ENCODE measurements around the gene SALL1. TPM values are rescaled to one million over a fixed set of nuclear protein-coding genes. Genes with fewer than 3 reads are reported as not detected.

SALL1 gene
- total RNA-seq, 1 donor from 2014 or later: 0.22 TPM

DNA sequence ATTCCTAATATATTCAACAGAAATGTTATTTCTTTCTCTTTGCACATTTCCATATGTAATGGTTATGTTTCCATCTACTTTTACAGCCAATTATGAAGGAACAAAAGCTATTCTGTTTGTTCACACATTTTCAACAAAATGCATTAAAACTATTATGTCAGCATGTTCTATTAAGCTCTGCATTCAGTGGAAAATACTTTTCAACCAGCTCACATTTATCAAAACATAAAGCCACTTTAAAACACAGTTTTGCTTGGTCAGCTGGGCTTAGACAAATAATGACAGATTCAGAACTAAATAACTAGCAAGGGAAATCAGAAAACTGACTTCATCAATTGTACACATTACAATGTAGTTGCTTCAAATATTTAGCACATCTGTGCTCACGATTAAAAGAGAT, 6.9 kb downstream of the SALL1 start:
- intact Hi-C loops (cut with DNase I): no loop called here
- DNase-seq (ENCODE audit: low spot score): no peak

DNA sequence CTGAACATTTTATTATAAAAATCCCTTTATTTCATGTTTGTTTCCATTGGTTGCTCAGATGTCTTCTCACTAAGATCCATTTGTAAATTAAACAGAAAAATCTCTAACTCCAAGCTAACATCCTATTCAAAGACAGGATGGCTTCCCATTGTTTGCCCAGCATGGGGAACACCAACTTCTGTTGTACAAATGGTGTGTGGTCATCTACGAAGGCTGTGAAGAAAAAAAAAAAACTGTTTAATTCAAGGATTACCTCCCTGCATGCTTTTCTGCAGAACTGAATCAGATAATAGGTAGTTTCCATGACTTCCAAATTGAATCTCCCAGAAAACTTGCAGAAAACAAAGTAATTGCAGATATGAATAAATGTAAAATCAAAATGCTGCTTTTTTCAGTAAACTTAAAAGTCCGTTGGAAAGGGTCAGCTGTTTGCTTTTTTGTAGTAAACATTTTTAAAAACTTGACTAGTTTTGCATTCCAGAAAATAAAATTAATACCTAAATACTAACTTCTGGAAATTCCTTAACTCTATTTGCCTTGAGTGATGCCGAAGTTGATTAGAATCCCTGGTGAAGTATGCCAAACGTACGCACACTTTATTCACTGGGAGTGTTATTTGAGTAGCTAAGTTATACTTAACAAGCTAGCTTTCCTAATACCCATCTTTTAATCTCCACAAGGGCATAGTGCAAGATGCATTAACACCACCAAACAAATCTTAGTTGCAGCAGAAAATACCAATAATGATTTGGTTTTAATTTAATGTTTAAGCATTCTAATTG, 7.7 kb downstream of the SALL1 start:
- DNase-seq (ENCODE audit: low spot score): no peak
- intact Hi-C loops (cut with DNase I): no loop called here

DNA sequence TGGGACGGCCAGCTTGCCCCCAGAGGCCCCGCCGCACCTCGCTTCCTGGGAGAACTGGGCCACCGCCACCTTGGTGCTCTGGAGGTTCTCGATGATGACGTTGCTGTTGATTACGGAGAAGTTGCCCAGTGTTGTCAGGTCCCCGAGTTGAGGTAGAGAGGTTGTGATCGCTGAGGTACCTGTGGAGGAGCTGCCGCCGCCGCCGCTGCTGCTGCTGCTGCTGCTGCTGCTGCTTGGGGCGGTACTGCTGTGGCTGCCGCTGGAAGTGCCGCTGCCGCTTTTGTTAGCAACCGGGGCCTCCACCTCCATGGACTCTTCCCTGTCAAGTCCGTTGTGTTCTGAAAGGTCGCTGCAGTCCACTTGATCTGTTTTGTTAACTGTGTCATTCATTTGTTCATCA, 9.5 kb downstream of the SALL1 start:
- intact Hi-C loops (cut with DNase I): no loop called here
- DNase-seq (ENCODE audit: low spot score): no peak

DNA sequence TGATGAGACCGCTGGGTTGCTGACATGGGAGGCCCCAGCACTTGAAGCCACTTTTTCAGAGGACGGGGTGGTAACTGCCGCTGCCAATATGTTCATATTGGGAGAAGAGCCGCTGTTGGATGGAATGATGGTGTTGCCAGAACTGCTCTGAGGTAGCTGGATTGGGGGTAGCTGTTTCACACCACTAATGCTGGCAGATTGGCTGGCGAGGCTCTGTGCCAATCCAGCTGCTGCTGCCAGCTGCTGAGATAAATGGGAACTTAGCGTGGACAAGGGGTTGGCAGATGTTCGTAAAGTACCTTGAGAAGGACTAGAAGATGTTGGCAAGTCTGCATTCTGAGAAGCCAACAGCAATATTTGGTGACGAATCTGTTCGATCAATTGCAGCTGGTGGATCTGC, 10.0 kb downstream of the SALL1 start:
- intact Hi-C loops (cut with DNase I): no loop called here
- no peak for DNase-seq (ENCODE audit: low spot score)

DNA sequence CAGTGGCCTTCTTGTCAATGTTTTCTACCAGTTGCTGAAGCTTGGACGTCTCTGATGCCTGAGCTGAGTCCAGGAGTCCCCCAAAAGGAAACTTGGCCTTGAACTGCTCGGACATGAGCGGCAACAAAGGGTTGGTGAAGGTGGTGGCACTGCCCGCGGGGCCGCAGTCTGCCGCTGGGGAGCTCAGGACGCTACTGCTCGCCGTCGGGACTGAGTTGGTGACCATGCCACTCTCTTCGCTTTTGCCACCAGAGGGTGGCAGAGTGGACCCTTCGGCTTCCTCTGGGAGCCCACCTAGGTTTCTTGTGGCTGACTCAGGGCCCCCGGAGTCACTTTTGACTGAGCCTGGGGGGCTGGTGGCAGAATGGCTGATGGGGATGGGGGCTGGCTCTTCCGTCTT, 11.0 kb downstream of the SALL1 start:
- intact Hi-C loops (cut with DNase I): no loop called here
- no peak for DNase-seq (ENCODE audit: low spot score)

DNA sequence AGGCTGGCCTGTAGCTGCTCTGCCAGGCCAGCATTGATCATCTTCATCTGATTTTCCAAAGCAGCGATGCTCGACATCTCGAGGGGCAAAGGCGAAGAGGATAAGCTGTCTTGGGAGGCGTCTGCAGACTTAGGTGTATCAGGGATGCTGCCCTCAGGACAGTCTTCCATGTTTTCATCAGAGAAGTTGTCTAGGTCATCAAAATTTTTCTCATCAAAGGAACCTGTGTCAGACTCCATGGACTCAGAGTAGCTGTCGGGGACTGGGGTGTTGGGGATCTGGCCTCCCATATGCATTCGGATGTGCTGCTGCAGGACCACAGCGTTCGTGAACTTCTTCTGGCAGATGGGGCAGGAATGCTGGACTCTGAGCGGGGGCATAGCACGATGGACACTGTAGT, 11.5 kb downstream of the SALL1 start:
- intact Hi-C loops (cut with DNase I): no loop called here
- DNase-seq (ENCODE audit: low spot score): no peak

DNA sequence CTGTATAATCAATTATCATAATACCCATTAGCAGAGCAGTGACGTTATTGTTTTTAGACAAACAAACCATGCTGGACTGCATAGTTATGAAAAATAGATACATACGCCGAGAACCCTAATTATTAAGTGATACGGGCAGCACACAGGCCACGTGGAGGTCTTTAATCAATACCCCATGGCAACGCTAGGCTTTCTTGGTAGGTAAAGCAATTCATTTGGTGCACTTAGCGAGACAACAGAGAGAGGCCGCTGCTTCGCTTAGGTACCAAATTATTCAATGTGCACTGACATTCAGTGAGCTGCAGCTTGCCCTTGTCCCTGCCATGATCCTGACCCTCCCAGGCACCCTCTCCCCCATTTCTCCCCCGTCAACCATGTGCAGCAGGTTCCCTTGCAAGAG, 12.9 kb downstream of the SALL1 start:
- intact Hi-C loops (cut with DNase I): no loop called here
- no peak for DNase-seq (ENCODE audit: low spot score)

DNA sequence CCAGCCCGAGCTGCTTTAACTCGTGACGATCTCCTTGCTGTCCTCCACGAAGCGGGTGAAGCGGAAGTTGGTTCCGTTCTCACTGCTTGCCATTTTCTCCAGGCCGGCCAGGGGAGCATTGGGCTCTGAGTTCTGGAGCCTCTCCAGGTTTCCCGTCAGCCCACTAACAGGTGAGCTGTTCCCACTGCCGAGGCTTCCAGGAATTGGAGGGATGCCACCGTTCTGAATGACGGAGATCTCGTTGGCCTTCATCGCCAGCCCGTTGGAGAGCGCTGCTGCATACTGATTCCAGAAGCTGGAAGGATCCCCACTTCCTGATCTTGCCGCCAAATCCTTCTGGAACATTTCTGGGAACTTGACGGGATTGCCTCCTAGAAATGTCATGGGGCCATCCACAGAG, 14.0 kb downstream of the SALL1 start:
- DNase-seq (ENCODE audit: low spot score): no peak
- intact Hi-C loops (cut with DNase I): no loop called here

DNA sequence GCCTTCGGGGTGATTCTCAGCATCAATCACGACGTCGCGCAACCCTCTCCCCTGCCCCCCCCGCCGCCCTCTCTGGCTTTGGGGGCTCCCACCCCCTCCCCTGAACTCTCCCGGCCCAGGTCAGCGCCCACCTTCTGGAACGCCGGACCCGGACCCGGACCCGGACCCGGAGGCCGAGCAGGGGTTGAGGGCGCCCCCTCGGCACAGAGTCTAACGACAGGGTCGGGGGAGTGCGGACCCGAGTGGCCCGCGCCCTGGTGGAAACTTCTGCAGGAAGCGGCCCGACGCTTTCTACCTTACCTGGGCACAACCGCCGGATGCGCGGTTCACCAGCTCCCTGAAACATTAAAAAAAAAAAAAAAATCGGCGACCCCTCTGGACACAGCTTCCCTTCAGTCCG, 16.2 kb downstream of the SALL1 start:
- no peak for DNase-seq (ENCODE audit: low spot score)
- intact Hi-C loops (cut with DNase I): no loop called here

DNA sequence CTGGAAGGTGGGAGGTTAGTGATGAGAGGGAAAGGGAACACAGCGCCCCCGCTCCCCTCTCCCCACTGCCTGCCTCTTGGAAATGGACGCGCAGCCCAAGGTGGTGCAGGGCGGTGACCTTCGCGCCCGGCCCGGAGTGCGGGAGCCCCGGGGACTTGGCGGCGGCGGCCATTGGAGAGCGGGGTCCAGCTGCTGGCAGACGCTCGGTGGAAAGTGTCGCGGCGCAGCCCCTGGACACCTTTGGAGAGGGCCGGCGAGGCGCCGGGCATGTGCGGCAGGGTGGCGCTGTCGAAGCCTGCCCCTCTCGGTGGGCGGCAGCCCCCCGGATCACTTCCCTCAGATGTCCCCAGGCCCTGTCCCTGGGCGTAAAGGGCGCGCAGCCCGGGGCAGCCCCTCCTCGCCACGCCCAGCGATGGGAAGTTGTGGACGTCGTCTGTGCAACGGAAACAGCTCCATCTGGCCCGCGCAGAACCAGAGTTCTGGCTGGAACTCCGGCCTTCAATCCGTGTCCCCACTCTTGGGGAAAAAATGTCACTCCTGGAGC, 16.7 kb downstream of the SALL1 start:
- intact Hi-C loops (cut with DNase I): no loop called here
- no peak for DNase-seq (ENCODE audit: low spot score)

DNA sequence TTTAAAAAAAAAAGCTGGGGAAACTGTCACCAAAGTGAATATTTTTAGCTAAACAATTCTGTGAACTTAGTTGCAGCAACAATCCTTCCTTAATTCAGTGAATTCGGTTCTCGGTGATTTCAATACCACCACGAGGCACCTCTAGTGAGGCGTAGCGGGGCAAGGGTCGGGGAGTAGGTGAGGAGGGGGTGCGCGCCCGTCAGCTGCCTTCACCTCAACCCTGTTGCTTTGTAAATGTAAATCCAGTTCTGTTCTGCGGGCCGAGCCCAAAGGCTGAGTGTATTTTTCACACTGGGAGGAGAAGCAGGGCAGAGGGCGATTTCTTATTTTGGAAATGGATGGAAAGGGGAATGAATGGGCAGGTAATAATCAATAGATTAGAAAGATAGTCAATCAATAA, 17.4 kb downstream of the SALL1 start:
- DNase-seq (ENCODE audit: low spot score): no peak
- intact Hi-C loops (cut with DNase I): no loop called here

DNA sequence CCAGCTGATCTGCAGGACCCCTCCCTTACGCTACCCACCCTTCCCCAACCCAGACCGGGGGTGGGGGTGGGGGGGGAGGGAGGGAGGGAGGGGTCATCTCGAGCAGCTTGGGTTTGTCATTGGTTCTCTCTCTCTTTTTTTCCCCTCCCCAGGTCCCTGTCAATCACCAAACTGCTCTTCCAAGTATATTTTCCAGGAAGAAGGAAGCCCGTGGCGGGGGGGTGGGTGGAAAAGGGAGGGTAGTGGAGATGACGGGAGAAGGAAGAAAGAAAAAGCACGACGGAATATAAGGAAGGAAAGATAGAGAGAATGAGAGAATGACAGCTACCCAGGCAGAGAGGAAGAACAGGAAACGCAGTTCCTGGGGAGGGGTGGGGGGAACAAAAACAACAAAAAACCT, 17.9 kb downstream of the SALL1 start:
- no peak for DNase-seq (ENCODE audit: low spot score)
- intact Hi-C loops (cut with DNase I): no loop called here

DNA sequence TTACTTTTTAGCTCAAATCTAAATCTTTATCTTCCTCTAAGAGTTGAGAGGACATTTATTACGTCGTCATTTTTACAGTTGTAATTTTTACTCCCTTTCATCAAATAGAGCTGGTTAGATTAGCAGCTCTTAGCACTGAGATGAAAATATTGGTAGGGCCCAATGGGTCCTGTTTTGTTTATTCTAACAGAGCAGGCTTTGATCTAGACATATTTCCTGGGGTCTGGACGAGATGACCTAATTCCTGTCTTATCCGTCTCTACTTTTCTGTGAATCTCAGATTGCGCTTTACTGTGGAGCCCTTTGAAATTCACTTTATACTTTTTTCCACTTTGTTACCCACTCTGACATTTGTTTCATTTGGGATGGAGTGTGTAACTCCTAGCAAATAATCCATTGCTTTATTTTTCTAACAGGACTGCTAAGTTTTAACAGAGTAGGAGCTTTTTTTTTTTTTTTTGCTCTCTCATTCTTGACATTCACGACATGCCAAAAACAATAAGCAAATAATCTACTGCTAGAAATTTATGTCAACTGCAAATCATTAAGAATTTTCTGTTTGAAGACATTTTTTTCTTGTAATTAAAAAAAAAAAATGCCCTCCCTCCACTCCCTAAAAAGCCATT, 18.5 kb downstream of the SALL1 start:
- no peak for DNase-seq (ENCODE audit: low spot score)
- intact Hi-C loops (cut with DNase I): no loop called here

DNA sequence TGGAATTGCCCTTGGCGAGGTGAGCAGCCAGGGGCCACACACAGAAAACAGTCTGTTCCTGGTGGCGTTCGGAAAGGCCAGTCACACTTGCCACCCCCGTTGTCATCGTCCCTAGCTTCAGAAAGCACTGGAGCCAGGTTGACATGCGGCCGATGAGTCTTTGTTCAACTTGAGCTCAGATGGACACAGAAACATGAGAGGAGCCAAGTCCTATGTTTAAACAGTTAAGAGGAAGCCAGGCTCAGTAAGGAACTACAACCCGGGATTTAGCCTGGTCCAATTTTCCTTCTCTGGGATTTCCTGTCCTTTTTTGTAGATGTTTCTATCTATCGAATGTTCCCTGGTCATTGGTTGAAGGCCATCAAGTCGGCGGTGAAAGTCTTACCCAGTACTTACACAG, 19.5 kb downstream of the SALL1 start:
- intact Hi-C loops (cut with DNase I): no loop called here
- no peak for DNase-seq (ENCODE audit: low spot score)

DNA sequence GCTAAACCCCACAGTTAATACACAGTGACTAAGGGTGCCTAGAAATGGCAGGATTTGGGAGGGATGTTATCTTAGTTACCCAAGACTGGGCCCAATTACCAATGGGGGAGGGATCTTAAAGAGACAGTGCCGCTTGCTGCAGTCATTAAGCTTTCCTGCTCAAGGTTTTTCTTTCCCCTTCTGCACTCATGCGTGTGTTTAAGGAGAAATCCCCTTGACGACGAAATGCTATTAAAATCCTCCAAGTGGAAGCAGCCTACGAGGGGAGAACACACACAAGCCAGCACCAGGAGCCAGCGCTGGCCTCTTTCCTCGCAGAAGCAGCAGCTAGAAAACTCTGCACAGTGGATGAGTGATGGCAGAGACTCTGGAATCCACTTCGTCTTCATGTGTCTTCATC, 22.0 kb downstream of the SALL1 start:
- intact Hi-C loops (cut with DNase I): no loop called here
- no peak for DNase-seq (ENCODE audit: low spot score)

DNA sequence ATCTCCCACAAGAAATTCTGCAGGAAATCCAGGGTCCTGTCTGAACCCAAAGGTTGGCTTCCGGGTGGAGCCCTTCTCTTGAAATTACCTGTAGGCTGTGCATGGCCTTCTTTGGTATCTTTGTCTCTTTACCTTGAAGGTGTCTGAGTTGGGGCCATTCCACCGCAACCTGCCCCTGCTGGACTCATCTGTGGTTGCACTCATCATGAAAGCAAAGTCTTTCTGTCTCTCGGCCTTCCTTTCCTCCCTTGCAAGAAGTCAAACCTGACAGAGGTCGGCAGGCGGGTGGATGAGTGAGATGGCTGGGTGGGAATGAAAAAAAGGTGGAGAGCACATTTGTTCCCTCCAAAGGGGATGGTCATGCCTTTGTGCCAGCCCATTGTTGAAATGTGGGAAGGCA, 25.1 kb downstream of the SALL1 start:
- intact Hi-C loops (cut with DNase I): no loop called here
- DNase-seq (ENCODE audit: low spot score): no peak

DNA sequence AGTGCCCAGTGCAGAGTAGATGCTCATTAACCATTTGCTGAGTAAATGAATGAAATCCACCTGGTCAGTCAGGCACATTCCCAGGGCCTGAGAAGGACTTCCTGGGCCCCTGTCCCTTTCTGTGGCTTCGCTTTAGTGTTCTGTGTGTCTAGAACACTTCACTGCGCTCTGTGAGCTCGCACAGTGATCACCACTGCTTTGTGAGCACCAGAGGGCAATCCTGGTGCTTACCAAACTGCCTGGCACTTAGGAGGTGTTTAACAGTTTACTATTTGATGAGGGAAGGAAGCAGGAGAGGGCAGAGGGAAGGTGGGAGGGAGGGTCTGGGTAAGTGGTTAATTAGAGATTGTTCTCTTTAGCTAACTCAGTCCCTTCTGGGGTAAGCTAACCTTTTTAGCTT, 26.2 kb downstream of the SALL1 start:
- intact Hi-C loops (cut with DNase I): no loop called here
- no peak for DNase-seq (ENCODE audit: low spot score)

DNA sequence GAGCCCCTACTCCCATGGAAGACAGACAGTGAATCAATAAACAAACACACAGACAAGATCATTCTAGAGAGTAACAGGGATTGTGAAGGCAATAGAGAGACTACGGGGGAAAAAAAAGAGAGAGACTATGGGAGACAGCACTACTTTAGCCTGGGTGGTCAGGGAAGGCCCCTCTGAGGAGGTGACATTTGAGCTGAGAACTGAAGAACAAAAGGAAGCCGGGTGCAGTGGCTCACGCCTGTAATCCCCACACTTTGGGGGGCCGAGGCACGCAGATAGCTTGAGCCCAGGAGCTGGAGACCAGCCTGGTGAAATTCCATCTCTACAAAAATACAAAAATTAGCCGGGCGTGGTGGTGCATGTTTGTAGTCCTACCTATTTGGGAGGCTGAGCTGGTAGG, 29.2 kb downstream of the SALL1 start:
- no peak for DNase-seq (ENCODE audit: low spot score)
- intact Hi-C loops (cut with DNase I): no loop called here

DNA sequence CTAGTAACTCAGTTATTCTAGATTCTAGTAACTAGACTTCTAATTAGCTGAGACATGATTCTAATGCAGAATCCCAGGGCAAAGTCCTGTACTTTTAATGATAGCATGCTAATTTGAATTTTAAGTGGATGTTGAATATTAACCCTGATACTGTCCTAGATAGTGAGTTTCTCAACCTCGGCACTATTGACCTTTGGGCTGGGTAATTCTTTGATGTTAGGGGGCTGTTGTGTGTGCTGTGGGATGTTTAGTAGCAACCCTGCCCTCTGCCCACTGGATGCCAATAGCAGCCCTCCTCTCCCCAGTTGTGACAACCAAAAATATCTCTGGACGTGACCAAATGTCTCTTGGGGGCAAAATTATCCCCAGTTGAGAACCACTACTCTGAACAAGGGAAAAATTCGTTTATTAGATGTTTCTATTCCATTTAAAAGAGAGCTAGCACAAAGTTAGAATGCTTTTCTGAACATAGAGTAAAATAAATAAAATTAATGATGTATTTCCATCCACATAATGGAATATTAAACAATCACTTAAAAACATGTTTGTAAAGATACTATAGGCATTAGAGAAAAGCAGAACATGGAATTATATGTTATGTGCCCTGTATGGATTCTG, 30.2 kb downstream of the SALL1 start:
- no peak for DNase-seq (ENCODE audit: low spot score)
- intact Hi-C loops (cut with DNase I): no loop called here

DNA sequence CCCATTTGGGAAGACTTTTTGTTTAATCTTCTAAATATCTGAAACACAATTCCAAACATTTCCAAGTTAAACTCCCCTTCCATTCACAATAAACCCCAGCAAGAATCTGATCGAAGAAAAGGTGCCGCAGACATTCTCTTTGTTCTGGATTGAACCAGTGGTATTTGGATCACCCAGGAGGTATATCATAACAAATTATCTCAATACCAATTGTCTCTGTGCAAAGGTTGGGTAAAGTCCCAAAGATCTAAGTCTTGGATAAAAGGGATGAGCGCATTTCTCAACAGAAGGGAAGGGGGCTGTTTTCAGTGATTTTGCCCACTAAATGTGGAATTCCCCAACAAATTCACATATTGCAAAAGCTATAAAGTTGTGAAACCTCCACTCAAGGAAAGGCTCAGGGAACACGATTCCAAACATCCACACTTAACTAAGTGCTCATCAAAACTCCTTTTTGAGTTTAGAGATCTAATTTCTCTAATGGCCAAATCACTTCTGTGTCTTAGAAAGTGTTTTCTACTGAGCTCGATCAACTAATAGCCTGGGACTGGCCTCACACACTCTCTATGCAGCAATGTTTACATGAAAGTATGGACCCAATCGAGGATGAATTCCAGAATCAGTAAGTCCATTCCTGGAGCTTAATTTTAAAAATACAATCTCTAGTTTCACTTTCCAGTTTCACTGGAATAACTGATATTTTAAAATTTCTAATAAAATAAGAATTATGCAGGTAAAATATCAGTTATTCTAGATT, 30.9 kb downstream of the SALL1 start:
- intact Hi-C loops (cut with DNase I): no loop called here
- no peak for DNase-seq (ENCODE audit: low spot score)

Data from cardiac septum (tissue), 1 donor.